ENCODE data around the gene MAT1A. TPM values are rescaled to one million over a fixed set of nuclear protein-coding genes. Genes with fewer than 3 reads are reported as not detected.

Gene MAT1A
- total RNA-seq, 1 experiment from 2014 or later = 2.1 TPM

DNA sequence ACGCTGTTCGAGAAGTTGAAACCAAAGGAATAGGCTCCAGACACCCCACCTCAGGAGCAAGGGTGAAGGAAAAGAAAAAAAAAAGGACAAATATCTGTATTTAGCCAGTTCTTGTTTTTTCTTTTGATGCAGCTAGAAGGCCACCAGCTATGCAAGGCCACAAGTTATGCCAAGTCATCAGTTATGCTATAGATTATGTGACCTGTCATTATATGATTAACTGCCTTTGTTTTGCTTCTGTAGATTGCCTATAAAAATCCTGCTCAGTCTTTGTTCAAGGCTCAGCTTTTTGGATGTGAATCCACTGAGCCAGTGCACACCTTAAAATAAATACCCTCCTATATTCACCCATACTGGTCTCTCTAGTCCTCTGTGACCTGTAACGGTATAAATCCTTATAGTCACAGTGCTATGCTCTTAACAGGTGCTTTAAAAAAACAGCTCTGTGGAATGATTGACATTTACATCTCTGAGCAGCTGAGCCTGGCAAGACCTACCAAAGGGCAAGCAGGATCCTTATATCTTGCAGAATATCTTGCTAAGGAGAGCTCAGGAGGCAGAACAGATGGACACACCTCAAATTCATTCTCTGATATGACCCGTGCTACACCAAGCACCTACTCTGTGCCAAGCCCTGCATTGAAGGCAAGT, 20.4 kb downstream of the MAT1A start:
- peaks cover 0 to 8% (median 2%) of the 10 kb centered on the region in 3 experiments; a peak in 4 of 7 replicates for H3K36me3 Mint-ChIP-seq (ENCODE audit: insufficient read depth in 1 of 3, low read depth in 3 of 3)
- Histone ChIP-seq H3K27ac (ENCODE audit: insufficient read length, low read depth, low read length) (no peak overlapping the region), H3K18ac (ENCODE audit: insufficient read length, low read depth, low read length) (no peak overlapping the region), H4K20me1 (ENCODE audit: control insufficient read depth, insufficient read depth, insufficient read length) (no peaks in the 10 kb centered on the region), H2BK15ac (ENCODE audit: low read depth, low read length) (no peak overlapping the region), H3K27me3 (ENCODE audit: insufficient read depth, low read length) (no peaks in the 10 kb centered on the region), H2BK20ac (ENCODE audit: low read depth, low read length, poor library complexity, severe bottlenecking) (no peak overlapping the region), H3K4me2 (ENCODE audit: insufficient read depth, insufficient read length, low read length) (no peak overlapping the region), H3K23me2 (ENCODE audit: insufficient read length, low read depth, low read length, poor library complexity, severe bottlenecking) (no peaks in the 10 kb centered on the region), H2AFZ (ENCODE audit: low read length) (no peak overlapping the region), H3K4me1 (ENCODE audit: insufficient read depth, low read length) (peaks cover 5% of the 10 kb centered on the region; the same call in 1 of the 2 replicates), H3K9me3 (ENCODE audit: control insufficient read depth, low read depth, low read length) (no peaks in the 10 kb centered on the region), H3K79me1 (ENCODE audit: insufficient read depth, low read depth, low read length, poor library complexity, severe bottlenecking) (no peaks in the 10 kb centered on the region), H3T11ph (ENCODE audit: low read length) (no peak overlapping the region), H3K9ac (ENCODE audit: extremely low read depth, insufficient read length, low read length) (no peak overlapping the region), H3K4ac (ENCODE audit: low read depth, low read length) (no peak overlapping the region), H2BK12ac (ENCODE audit: insufficient read length, low read depth, low read length) (no peak overlapping the region), H3K79me2 (ENCODE audit: insufficient read depth, low read length) (no peaks in the 10 kb centered on the region), H2BK120ac (ENCODE audit: low read depth, low read length, poor library complexity, severe bottlenecking) (no peak overlapping the region), H2AK5ac (ENCODE audit: insufficient read length, low read length) (no peak overlapping the region), H4K8ac (replicated peaks; ENCODE audit: insufficient read length, low read depth, low read length) (no peak overlapping the region), H3K14ac (ENCODE audit: insufficient read depth, low read length) (no peak overlapping the region), H2BK5ac (ENCODE audit: insufficient read length, low read length) (no peak overlapping the region), H4K91ac (ENCODE audit: insufficient read length, low read depth, low read length) (no peak overlapping the region), H3K56ac (ENCODE audit: insufficient read length, low read depth, low read length) (no peak overlapping the region), H4K5ac (ENCODE audit: insufficient read length, low read depth, low read length) (no peak overlapping the region), H3K23ac (ENCODE audit: insufficient read length, low read depth, low read length) (no peak overlapping the region)
- H3K4me1 Mint-ChIP-seq = peaks cover 14 to 24% of the 10 kb centered on the region in 2 experiments
- peaks cover 7% of the 10 kb centered on the region for H3K27me3 Mint-ChIP-seq (ENCODE audit: low read depth)
- H3K27ac Mint-ChIP-seq = no peak overlapping the region
- WGBS (ENCODE audit: extremely low coverage, insufficient read length, low lambda C conversion rate) = no CpG with 5 or more reads among the region's 4 CpGs
- peaks cover 0 to 15% of the 10 kb centered on the region in 2 experiments; a peak in 3 of 5 replicates for H3K9me3 Mint-ChIP-seq
- TF ChIP-seq, protein P1, sequence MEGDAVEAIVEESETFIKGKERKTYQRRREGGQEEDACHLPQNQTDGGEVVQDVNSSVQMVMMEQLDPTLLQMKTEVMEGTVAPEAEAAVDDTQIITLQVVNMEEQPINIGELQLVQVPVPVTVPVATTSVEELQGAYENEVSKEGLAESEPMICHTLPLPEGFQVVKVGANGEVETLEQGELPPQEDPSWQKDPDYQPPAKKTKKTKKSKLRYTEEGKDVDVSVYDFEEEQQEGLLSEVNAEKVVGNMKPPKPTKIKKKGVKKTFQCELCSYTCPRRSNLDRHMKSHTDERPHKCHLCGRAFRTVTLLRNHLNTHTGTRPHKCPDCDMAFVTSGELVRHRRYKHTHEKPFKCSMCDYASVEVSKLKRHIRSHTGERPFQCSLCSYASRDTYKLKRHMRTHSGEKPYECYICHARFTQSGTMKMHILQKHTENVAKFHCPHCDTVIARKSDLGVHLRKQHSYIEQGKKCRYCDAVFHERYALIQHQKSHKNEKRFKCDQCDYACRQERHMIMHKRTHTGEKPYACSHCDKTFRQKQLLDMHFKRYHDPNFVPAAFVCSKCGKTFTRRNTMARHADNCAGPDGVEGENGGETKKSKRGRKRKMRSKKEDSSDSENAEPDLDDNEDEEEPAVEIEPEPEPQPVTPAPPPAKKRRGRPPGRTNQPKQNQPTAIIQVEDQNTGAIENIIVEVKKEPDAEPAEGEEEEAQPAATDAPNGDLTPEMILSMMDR (conservative IDR thresholded peaks at IDR 0.05) = no peak
- H3K4me3 Mint-ChIP-seq = no peak overlapping the region
- no peak for DNase-seq

All from H9 (cell line).